ENCODE data around the gene POLG.

Gene POLG

GRCh38 chr15:89335298-89336041, 846 bp upstream of the POLG start (continued):
- peak; percentile 1; the same call in 1 of the 2 replicates for TF ChIP-seq PBX3 (CRISPR knock-in tag; IDR thresholded peaks at IDR 0.05)
- TF ChIP-seq ZEB2 (tag by site-specific recombination; IDR thresholded peaks at IDR 0.05) = peak; percentile 80
- peak; percentile 42; the same call in 1 of the 2 replicates for TF ChIP-seq ZBTB10 (tag by site-specific recombination; IDR thresholded peaks at IDR 0.05)
- peak; percentile 98; the same call in 1 of the 2 replicates for TF ChIP-seq ZNF768 (tag by site-specific recombination; IDR thresholded peaks at IDR 0.05)
- TF ChIP-seq ZFP41 (tag by site-specific recombination; IDR thresholded peaks at IDR 0.05; ENCODE audit: borderline replicate concordance) = no peak
- TF ChIP-seq ZNF792 (tag by site-specific recombination; IDR thresholded peaks at IDR 0.05) = peak; percentile 7; the same call in 1 of the 2 replicates
- TF ChIP-seq ZNF629 (tag by site-specific recombination; IDR thresholded peaks at IDR 0.05) = no peak
- TF ChIP-seq HIC1 (tag by site-specific recombination; IDR thresholded peaks at IDR 0.05) = peak; percentile 92
- TF ChIP-seq ZBTB48 (tag by site-specific recombination; IDR thresholded peaks at IDR 0.05) = peak; percentile 33; the same call in 1 of the 2 replicates
- TF ChIP-seq ZNF366 (tag by site-specific recombination; conservative IDR thresholded peaks at IDR 0.05) = peak; percentile 68
- TF ChIP-seq SP3 (tag by site-specific recombination; IDR thresholded peaks at IDR 0.05) = no peak
- peak; percentile 59 for TF ChIP-seq ZNF600 (tag by site-specific recombination; IDR thresholded peaks at IDR 0.05)
- TF ChIP-seq PRDM4 (tag by site-specific recombination; IDR thresholded peaks at IDR 0.05) = peak; percentile 11; the same call in 1 of the 2 replicates
- no peak for TF ChIP-seq ZNF16 (tag by site-specific recombination; IDR thresholded peaks at IDR 0.05; ENCODE audit: low read depth)

GRCh38 chr15:89333959-89334509, 590 bp downstream of the POLG start:
- Histone ChIP-seq H3K9me3 (ENCODE audit: control insufficient read depth, insufficient read depth, low read depth, low read length) (no peaks in the 10 kb centered on the region), H3K36me3 (ENCODE audit: control insufficient read depth in 2 of 2, insufficient read depth in 1 of 2, low read length in 2 of 2) (peaks cover 28 to 47% of the 10 kb centered on the region in 2 experiments), H3K4me3 (ENCODE audit: low read depth, low read length) (peak overlapping the region; percentile 95), H3K27ac (ENCODE audit: extremely low read depth, low read depth, low read length) (peak overlapping the region; percentile 62), H3K4me1 (ENCODE audit: control insufficient read depth, insufficient read depth, low read length) (peaks cover 10% of the 10 kb centered on the region)
- ChIA-PET POLR2A (interaction anchor here (1.0 to 3.2 kb wide), 11 partner anchors 8 to 242 kb away, joined by 3 to 21 read pairs (median 3); partner anchors contain the start of gene TICRR), CTCF (interaction anchor here (0.8 to 2.2 kb wide), 4 partner anchors 42 to 138 kb away, joined by 3 to 5 read pairs (median 3); no protein-coding TSS in a partner anchor)
- no peak for TF ChIP-seq REPIN1 (tag by site-specific recombination; IDR thresholded peaks at IDR 0.05; ENCODE audit: low read depth)
- TF ChIP-seq ZNF335 (tag by site-specific recombination; conservative IDR thresholded peaks at IDR 0.05) = peak; percentile 63
- peak; percentile 57 for TF ChIP-seq ZFHX2 (tag by site-specific recombination; conservative IDR thresholded peaks at IDR 0.05)
- no peak for TF ChIP-seq ZNF280C (tag by site-specific recombination; IDR thresholded peaks at IDR 0.05)
- peak; percentile 68 for TF ChIP-seq YY1 (tag by site-specific recombination; IDR thresholded peaks at IDR 0.05)
- TF ChIP-seq YY2 (tag by site-specific recombination; IDR thresholded peaks at IDR 0.05) = peak; percentile 57; the same call in 1 of the 2 replicates
